Upper lobe of right lung (tissue), 1 donor: ENCODE results near the gene LRRC70. TPM values are rescaled to one million over a fixed set of nuclear protein-coding genes. Genes with fewer than 3 reads are reported as not detected.

ENCODE experiments used
- ATAC-seq: fragments of 200-7000 bp; cut with Tn5 transposase; one replicate; pipeline ENCODE4 v1.9.1; 2020; ENCODE audit warnings: mild to moderate bottlenecking, moderate library complexity
- DNase-seq: peaks from one replicate; pipeline ENCODE4 v3.0.0-alpha.2; 2020
- H3K27ac ChIP-seq: fragments of 200-600 bp; one replicate; pipeline ENCODE4 v1.8.0; 2022
- H3K27me3 ChIP-seq: fragments of 200-600 bp; one replicate; pipeline ENCODE4 v1.8.0; 2022; ENCODE audit warnings: mild to moderate bottlenecking
- H3K36me3 ChIP-seq: fragments of 200-600 bp; one replicate; pipeline ENCODE4 v1.8.0; 2022
- H3K4me1 ChIP-seq: fragments of 200-600 bp; one replicate; pipeline ENCODE4 v1.8.0; 2022
- H3K4me3 ChIP-seq: fragments of 200-600 bp; one replicate; pipeline ENCODE4 v1.8.0; 2022; ENCODE audit warnings: mild to moderate bottlenecking
- H3K9me3 ChIP-seq: fragments of 200-600 bp; one replicate; pipeline ENCODE4 v1.8.0; 2022
- intact Hi-C: fragments of 100-400 bp; cut with DNase I; formaldehyde crosslinking; loops from one replicate; pipeline ENCODE4 v1.11.0; 2022
- total RNA-seq: library from RNA; stranded (reverse); fragmentation: NEBNext Ultra II Directional; extraction: Animal tissue kit (Norgen Biotek cat#: 25700); gene quantifications from one replicate; pipeline ENCODE4 v1.2.1, GENCODE V29; 2021
- TF ChIP-seq, protein P1 (sequence below): fragments of 200-600 bp; IDR thresholded peaks from one replicate; pipeline ENCODE4 v1.8.0; 2022; ENCODE audit warnings: antibody characterized with exemption
- donor health status: DM: no; HTN: yes; CAD: no; lungs with severe emphysema.

The LRRC70 gene
- total RNA-seq, 1 donor from 2014 or later, result 2.4 TPM

DNA sequence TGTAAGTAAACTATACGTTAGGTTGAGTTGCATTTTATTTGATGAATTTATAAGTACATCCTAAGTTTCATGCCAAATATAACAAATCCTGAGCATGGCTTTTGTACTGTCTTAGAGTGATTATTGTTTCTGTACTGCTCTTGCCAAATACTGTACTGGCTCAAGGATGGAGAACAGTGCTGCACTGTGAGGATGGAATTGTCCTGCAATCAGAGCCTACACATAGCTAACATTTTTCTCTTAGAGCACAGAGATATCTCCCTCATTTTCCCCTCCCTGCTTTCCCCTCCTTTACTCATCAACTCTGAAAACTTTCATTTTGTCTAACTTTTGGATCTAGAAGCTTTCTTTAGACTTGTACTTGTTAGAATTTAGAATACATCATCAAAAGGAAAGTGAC is 28.3 kb downstream of the LRRC70 start:
- ATAC-seq, result no peak
- H3K36me3 ChIP-seq, result no peaks in the 10 kb centered on the region
- H3K27ac ChIP-seq, result no peak overlapping the region
- H3K27me3 ChIP-seq, result no peaks in the 10 kb centered on the region
- no peaks in the 10 kb centered on the region for H3K9me3 ChIP-seq
- TF ChIP-seq, protein P1, sequence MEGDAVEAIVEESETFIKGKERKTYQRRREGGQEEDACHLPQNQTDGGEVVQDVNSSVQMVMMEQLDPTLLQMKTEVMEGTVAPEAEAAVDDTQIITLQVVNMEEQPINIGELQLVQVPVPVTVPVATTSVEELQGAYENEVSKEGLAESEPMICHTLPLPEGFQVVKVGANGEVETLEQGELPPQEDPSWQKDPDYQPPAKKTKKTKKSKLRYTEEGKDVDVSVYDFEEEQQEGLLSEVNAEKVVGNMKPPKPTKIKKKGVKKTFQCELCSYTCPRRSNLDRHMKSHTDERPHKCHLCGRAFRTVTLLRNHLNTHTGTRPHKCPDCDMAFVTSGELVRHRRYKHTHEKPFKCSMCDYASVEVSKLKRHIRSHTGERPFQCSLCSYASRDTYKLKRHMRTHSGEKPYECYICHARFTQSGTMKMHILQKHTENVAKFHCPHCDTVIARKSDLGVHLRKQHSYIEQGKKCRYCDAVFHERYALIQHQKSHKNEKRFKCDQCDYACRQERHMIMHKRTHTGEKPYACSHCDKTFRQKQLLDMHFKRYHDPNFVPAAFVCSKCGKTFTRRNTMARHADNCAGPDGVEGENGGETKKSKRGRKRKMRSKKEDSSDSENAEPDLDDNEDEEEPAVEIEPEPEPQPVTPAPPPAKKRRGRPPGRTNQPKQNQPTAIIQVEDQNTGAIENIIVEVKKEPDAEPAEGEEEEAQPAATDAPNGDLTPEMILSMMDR, result no peak
- intact Hi-C loops, result no loop called here
- H3K4me1 ChIP-seq, result no peaks in the 10 kb centered on the region
- DNase-seq, result no peak
- no peak overlapping the region for H3K4me3 ChIP-seq

DNA sequence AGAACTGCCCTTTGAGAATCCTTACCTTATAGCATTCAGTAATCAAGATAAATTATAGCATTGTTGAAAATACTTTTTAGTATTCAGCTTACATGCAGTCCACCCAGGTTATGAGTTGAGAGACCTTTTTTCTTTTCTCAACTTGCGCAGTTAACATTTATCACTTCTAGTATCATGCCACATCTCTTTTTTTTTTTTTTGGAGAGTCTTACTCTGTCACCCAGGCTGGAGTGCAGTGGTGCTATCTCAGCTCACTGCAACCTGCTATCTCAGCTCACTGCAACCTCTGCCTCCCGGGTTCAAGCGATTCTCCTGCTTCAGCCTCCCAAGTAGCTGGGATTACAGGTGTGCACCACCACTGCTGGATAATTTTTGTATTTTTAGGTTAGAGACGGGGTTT is 29.0 kb downstream of the LRRC70 start:
- Histone ChIP-seq H3K9me3 (no peaks in the 10 kb centered on the region), H3K27me3 (no peaks in the 10 kb centered on the region), H3K36me3 (no peaks in the 10 kb centered on the region), H3K4me1 (no peaks in the 10 kb centered on the region), H3K27ac (no peak overlapping the region), H3K4me3 (no peak overlapping the region)
- ATAC-seq, result no peak
- TF ChIP-seq, protein P1, result no peak
- intact Hi-C loops, result no loop called here
- no peak for DNase-seq

DNA sequence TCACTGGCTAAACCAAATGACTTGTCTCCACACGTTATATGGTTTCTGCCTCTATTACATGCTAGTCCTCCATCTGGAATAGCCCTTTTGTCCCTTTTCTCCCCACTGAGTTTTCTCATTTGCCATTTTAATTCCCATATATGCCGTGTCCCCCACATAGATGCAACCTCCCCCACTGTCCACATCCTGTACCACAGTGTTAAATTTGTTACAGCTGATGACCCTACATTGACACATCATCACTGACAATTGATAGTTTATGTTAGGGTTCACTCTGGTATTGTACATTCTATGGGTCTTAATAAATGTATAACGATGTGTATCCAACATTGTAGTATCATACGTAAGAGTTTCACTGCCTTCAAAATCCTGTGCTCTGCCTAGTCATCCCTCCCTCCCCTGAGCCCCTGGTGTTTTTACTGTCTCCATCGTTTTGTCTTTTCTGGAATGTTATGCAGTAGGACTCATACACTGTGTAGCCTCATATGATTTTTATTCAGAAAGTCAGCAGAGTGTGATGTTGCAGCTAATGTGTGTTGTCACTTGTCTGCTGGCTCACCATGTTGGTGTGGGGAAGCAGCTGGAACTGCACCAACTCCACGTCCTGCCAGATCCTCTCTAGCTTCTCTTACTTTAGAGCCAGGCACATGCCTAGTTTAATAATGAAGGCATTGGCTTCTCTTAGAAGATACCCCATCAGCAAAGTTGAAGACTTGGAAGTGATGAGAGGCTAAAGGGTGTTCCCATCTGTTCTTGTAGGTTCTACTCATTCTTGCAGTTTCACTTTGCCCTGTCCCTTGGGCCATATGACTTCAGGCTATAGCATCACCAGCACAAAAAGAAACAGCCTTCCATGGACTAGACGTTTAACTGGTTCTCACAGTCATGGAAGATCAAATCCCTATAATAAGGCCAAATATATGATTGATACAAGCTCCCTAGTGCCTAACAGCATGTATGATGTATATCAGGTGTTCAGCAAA is 30.2 kb downstream of the LRRC70 start:
- H3K36me3 ChIP-seq, result no peaks in the 10 kb centered on the region
- TF ChIP-seq, protein P1, result no peak
- no peak overlapping the region for H3K4me3 ChIP-seq
- no peaks in the 10 kb centered on the region for H3K27me3 ChIP-seq
- DNase-seq, result no peak
- intact Hi-C loops, result no loop called here
- H3K27ac ChIP-seq, result no peak overlapping the region
- ATAC-seq, result no peak
- H3K4me1 ChIP-seq, result no peaks in the 10 kb centered on the region
- H3K9me3 ChIP-seq, result no peaks in the 10 kb centered on the region

DNA sequence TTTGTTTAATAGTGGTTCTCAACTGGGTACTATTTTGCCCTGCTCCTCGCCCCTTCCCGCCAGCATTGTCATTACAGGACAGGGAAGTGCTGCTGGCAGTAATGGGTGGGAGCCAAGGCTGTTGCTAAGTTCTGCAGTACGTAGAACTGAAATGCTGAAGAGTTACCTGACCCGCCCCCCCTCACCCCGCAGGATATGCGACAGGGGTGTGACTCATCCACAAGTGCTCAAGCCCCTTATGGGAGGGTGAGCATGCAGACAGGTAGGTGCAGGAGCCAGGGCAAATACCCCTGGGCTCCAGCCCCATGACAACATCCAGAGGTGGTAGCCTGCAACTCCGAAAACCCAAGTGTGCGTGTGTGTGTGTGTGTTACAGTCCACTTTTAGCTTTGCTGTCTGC is 35.7 kb downstream of the LRRC70 start:
- Histone ChIP-seq H3K36me3 (no peaks in the 10 kb centered on the region), H3K27me3 (no peaks in the 10 kb centered on the region), H3K4me3 (no peak overlapping the region), H3K4me1 (no peaks in the 10 kb centered on the region), H3K27ac (no peak overlapping the region), H3K9me3 (no peaks in the 10 kb centered on the region)
- TF ChIP-seq, protein P1, result no peak
- ATAC-seq, result no peak
- DNase-seq, result no peak
- intact Hi-C loops, result no loop called here

DNA sequence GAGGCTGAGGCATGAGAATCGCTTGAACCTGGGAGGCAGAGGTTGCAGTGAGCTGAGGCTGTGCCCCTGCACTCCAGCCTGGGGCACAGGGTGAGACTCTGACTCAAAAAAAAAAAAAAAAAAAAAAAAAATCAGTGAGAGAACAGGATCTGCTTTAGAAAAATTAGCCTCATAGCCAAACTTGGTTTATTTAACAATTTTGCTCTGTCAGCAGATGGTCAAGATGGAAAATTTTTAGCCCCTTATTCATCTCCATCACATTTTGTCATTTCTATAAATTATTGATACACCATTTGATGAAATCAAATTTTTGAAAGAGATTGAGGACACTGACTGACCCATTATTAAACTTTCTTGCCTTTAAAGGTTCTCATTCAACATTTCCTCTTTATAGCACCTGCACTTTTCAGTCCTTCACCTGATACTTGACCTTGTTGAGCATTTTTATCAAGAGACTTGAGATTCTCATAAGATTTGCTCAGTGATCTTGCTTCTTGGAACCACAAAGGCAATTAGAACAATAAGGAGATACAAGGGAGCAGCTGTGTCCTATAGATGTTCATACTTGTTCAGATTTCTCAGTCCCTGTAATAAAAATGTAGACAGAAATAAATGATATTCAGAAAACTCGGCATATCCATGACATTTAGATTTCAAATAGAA is 38.1 kb downstream of the LRRC70 start:
- ATAC-seq (no peak), DNase-seq (no peak)
- Histone ChIP-seq H3K9me3 (no peaks in the 10 kb centered on the region), H3K27ac (no peak overlapping the region), H3K4me3 (no peak overlapping the region), H3K27me3 (no peaks in the 10 kb centered on the region), H3K36me3 (no peaks in the 10 kb centered on the region), H3K4me1 (no peaks in the 10 kb centered on the region)
- intact Hi-C loops, result no loop called here
- TF ChIP-seq, protein P1, result no peak
